Peyer's patch (tissue), 4 donors: ENCODE measurements around the gene TSPAN16.

ENCODE experiments used
- POLR2A ChIP-seq, 2 donors: fragments of 450-650 bp; IDR thresholded peaks; one replicate each; pipeline ENCODE4 v1.5.1; 2017; ENCODE audit warnings: antibody characterized with exemption in 2 of 2, mild to moderate bottlenecking in 2 of 2, moderate library complexity in 2 of 2
- TF ChIP-seq, protein P1 (sequence below), 6 experiments: fragments of 450-650 bp in 4 of 6; fragments of 200-600 bp in 2 of 6; sonication (generic) in 1 of 6; IDR thresholded peaks; one replicate each; pipeline ENCODE4 v1.5.1; 2017 to 2019; ENCODE audit warnings: antibody characterized with exemption in 6 of 6, mild to moderate bottlenecking in 3 of 6, moderate library complexity in 1 of 6

DNA sequence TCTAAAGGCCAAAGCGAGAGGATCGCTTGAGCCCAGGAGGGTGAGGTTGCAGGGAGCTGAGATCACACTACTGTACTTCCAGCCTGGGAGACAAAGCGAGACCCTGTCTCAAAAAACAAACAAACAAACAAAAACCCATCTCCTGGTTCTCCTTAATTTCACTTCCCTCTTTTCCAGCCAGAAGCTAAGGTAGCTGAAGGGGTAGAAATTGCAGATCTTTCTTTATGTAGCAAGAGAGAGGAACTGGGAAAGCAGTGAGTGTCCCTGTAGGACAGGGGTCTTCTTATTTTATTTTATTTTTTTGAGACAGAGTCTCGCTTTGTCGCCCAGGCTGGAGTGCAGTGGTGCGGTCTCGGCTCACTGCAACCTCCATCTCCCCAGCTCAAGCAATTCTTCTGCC lies 4.5 kb upstream of the TSPAN16 start:
- TF ChIP-seq, protein P1, sequence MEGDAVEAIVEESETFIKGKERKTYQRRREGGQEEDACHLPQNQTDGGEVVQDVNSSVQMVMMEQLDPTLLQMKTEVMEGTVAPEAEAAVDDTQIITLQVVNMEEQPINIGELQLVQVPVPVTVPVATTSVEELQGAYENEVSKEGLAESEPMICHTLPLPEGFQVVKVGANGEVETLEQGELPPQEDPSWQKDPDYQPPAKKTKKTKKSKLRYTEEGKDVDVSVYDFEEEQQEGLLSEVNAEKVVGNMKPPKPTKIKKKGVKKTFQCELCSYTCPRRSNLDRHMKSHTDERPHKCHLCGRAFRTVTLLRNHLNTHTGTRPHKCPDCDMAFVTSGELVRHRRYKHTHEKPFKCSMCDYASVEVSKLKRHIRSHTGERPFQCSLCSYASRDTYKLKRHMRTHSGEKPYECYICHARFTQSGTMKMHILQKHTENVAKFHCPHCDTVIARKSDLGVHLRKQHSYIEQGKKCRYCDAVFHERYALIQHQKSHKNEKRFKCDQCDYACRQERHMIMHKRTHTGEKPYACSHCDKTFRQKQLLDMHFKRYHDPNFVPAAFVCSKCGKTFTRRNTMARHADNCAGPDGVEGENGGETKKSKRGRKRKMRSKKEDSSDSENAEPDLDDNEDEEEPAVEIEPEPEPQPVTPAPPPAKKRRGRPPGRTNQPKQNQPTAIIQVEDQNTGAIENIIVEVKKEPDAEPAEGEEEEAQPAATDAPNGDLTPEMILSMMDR (IDR thresholded peaks at IDR 0.05), result no peak
- TF ChIP-seq POLR2A (IDR thresholded peaks at IDR 0.05), result no peak
